ENCODE data around the gene NOTO. TPM values are rescaled to one million over a fixed set of nuclear protein-coding genes. Genes with fewer than 3 reads are reported as not detected.

NOTO gene
- total and polyA plus RNA-seq, 2 of the 8 experiments (the other 6 are each of a cell fraction or from before 2014, with no cell fraction given), result 0.33 to 0.54 TPM

- no peaks in the 10 kb centered on the region for H3K4me1 ChIP-seq (replicated peaks in 1 of 4; ENCODE audit: control insufficient read depth in 3 of 4, insufficient read depth in 4 of 4, low read length in 3 of 4)
- H3K4me2 ChIP-seq (ENCODE audit: insufficient read depth in 1 of 2, low read depth in 2 of 2, low read length in 2 of 2), result no peak overlapping the region
- H2BK120ac ChIP-seq (replicated peaks; ENCODE audit: low read depth, low read length), result no peak overlapping the region
- no peak overlapping the region for H2BK20ac ChIP-seq (ENCODE audit: low read length)
- H3K4me3 ChIP-seq (ENCODE audit: extremely low read depth in 1 of 4, insufficient read depth in 2 of 4, low read depth in 3 of 4, low read length in 4 of 4), result no peak overlapping the region
- WGBS, 2 experiments (ENCODE audit: extremely low coverage in 1 of 2, insufficient coverage in 1 of 2, insufficient read length in 1 of 2, insufficient replicate concordance in 2 of 2, low coverage in 1 of 2, low lambda C conversion rate in 2 of 2, missing lambda C conversion rate in 1 of 2), result 85% methylated on average over 8 of the region's 14 CpGs; no CpG with 5 or more reads in 1 of the 2 experiments
- no peaks in the 10 kb centered on the region for H3K23me2 ChIP-seq (ENCODE audit: low read depth, low read length)
- H3K56ac ChIP-seq (replicated peaks; ENCODE audit: insufficient read length, low read depth, low read length), result no peak overlapping the region
- H3K79me2 ChIP-seq (ENCODE audit: control insufficient read depth in 1 of 2, insufficient read depth in 2 of 2, low read length in 2 of 2), result no peaks in the 10 kb centered on the region
- H2BK5ac ChIP-seq (ENCODE audit: low read depth, low read length), result no peak overlapping the region
- no peak overlapping the region for H4K5ac ChIP-seq (ENCODE audit: insufficient read length, low read depth, low read length)
- no peak overlapping the region for H3K14ac ChIP-seq (ENCODE audit: insufficient read length)
- no peaks in the 10 kb centered on the region; a peak in 1 of 7 replicates for H3K27me3 ChIP-seq (replicated peaks in 1 of 4; ENCODE audit: control insufficient read depth in 3 of 4, extremely low read depth in 1 of 4, insufficient read depth in 3 of 4, low read length in 3 of 4)
- no peaks in the 10 kb centered on the region for H3K9me3 ChIP-seq (ENCODE audit: insufficient read depth in 2 of 2, low read depth in 1 of 2, low read length in 1 of 2)
- no peak for FAIRE-seq
- H4K8ac ChIP-seq (ENCODE audit: extremely low read depth, insufficient read depth, low read length), result no peak overlapping the region
- H2AK5ac ChIP-seq (ENCODE audit: low read depth, low read length), result no peak overlapping the region
- H3K36me3 ChIP-seq (ENCODE audit: control insufficient read depth in 2 of 4, insufficient read depth in 4 of 4, low read length in 3 of 4), result no peaks in the 10 kb centered on the region
- no peak overlapping the region for H2AFZ ChIP-seq (ENCODE audit: low read length)
- H3K23ac ChIP-seq (ENCODE audit: insufficient read length), result no peak overlapping the region
- H3K9ac ChIP-seq (replicated peaks in 1 of 4; ENCODE audit: extremely low read depth in 1 of 4, low read depth in 3 of 4, low read length in 3 of 4), result no peak overlapping the region
- H2BK12ac ChIP-seq (ENCODE audit: low read depth, low read length), result 0 out of 2 replicates have a peak overlapping the region, but pooled peaks have one; percentile 39
- H3K79me1 ChIP-seq (ENCODE audit: low read depth, low read length), result no peaks in the 10 kb centered on the region
- CTCF ChIA-PET (ENCODE audit: partially characterized antibody), result interaction anchor here (0.6 to 13.2 kb wide), 16 partner anchors 11 to 727 kb away, joined by 3 to 321 read pairs (median 4); no protein-coding TSS in a partner anchor
- no peak overlapping the region for H3K18ac ChIP-seq (ENCODE audit: extremely low read depth, low read length)
- no peak overlapping the region for H3K4ac ChIP-seq (replicated peaks; ENCODE audit: insufficient read length, low read depth, low read length)
- H4K91ac ChIP-seq (replicated peaks; ENCODE audit: insufficient read length, low read length), result no peak overlapping the region
- H3K27ac ChIP-seq (ENCODE audit: low read depth, low read length), result no peak overlapping the region
- no peak overlapping the region for H2BK15ac ChIP-seq (ENCODE audit: low read length)
- POLR2A ChIA-PET (ENCODE audit: partially characterized antibody), result no interaction called here
- no peak for DNase-seq (ENCODE audit: low read depth in 1 of 2, low spot score in 2 of 2)
- H4K20me1 ChIP-seq (replicated peaks in 1 of 2; ENCODE audit: control insufficient read depth in 1 of 2, insufficient read depth in 2 of 2, low read length in 2 of 2), result no peaks in the 10 kb centered on the region
- no peak for TF ChIP-seq BACH1 (IDR thresholded peaks at IDR 0.05; ENCODE audit: low read length)
- no peak for TF ChIP-seq CREB1 (IDR thresholded peaks at IDR 0.05)
- TF ChIP-seq KDM5A (IDR thresholded peaks at IDR 0.05; ENCODE audit: low read length), result no peak
- TF ChIP-seq SP2 (IDR thresholded peaks at IDR 0.05; ENCODE audit: low read length), result no peak
- TF ChIP-seq TAF1 (IDR thresholded peaks at IDR 0.05; ENCODE audit: low read depth, low read length), result no peak
- no peak for TF ChIP-seq POLR2AphosphoS5 (IDR thresholded peaks at IDR 0.05; ENCODE audit: low read depth, low read length)
- no peak for TF ChIP-seq SIRT6 (IDR thresholded peaks at IDR 0.05; ENCODE audit: low read length)
- TF ChIP-seq EP300 (IDR thresholded peaks at IDR 0.05; ENCODE audit: borderline replicate concordance in 1 of 2, low read depth in 2 of 2, low read length in 2 of 2), result no peak
- TF ChIP-seq HDAC6 (IDR thresholded peaks at IDR 0.05; ENCODE audit: low read depth, low read length), result no peak
- TF ChIP-seq, protein P1, sequence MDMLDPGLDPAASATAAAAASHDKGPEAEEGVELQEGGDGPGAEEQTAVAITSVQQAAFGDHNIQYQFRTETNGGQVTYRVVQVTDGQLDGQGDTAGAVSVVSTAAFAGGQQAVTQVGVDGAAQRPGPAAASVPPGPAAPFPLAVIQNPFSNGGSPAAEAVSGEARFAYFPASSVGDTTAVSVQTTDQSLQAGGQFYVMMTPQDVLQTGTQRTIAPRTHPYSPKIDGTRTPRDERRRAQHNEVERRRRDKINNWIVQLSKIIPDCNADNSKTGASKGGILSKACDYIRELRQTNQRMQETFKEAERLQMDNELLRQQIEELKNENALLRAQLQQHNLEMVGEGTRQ (IDR thresholded peaks at IDR 0.05; ENCODE audit: low read length), result no peak
- TF ChIP-seq NANOG (IDR thresholded peaks at IDR 0.05; ENCODE audit: insufficient read depth, low read depth, low read length, poor library complexity, severe bottlenecking), result no peak
- no peak for TF ChIP-seq RXRA (IDR thresholded peaks at IDR 0.05; ENCODE audit: insufficient read depth, low read depth, low read length)
- no peak for TF ChIP-seq MAFK (IDR thresholded peaks at IDR 0.05; ENCODE audit: low read depth, low read length)
- TF ChIP-seq RFX5 (IDR thresholded peaks at IDR 0.05; ENCODE audit: borderline replicate concordance, low read depth, low read length), result no peak
These were observed 39.5 kb upstream of the NOTO start for GRCh38 chr2:73162856-73163391.

Measured in H1 (cell line).